Upper lobe of left lung (tissue), 6 donors: Measurements from ENCODE around the gene LZTS2. TPM values are rescaled to one million over a fixed set of nuclear protein-coding genes. Genes with fewer than 3 reads are reported as not detected.
A peak's percentile ranks its signal among the peaks of the same experiment; 100 is the strongest.

ENCODE experiments used
- ATAC-seq, 2 donors: fragments of 200-7000 bp; cut with Tn5 transposase; one replicate each; pipeline ENCODE4 v1.9.1; 2022; ENCODE audit warnings: mild to moderate bottlenecking in 2 of 2, moderate library complexity in 2 of 2; ENCODE audit not compliant: low FRiP score in 2 of 2
- DNase-seq, 2 donors: peaks; one replicate each; pipeline ENCODE4 v3.0.0-alpha.2; 2019 to 2020
- H3K27ac ChIP-seq, 4 donors: fragments of 200-600 bp; sonication (generic); one replicate each; pipeline ENCODE4 v1.5.1; 2016 to 2019
- H3K27me3 ChIP-seq, 4 donors: fragments of 200-600 bp; sonication (generic); one replicate each; pipeline ENCODE4 v1.5.1; 2017 to 2019
- H3K36me3 ChIP-seq, 4 donors: fragments of 200-600 bp; sonication (generic); one replicate each; pipeline ENCODE4 v1.5.1; 2016 to 2019
- H3K4me1 ChIP-seq, 4 donors: fragments of 200-600 bp; sonication (generic); one replicate each; pipeline ENCODE4 v1.5.1; 2018 to 2019
- H3K4me3 ChIP-seq, 4 donors: fragments of 200-600 bp; sonication (generic); one replicate each; pipeline ENCODE4 v1.5.1; 2017 to 2019; ENCODE audit warnings: mild to moderate bottlenecking in 2 of 4, moderate library complexity in 1 of 4
- H3K9me3 ChIP-seq, 4 donors: fragments of 200-600 bp; sonication (generic); one replicate each; pipeline ENCODE4 v1.5.1; 2018 to 2019
- EP300 ChIP-seq, 4 donors: sonication (generic); formaldehyde crosslinking; IDR thresholded peaks; one replicate each; pipeline ENCODE4 v1.5.1; 2017; ENCODE audit warnings: antibody characterized with exemption in 4 of 4, control low read depth in 2 of 4
- POLR2A ChIP-seq, 4 donors: fragments of 450-650 bp; IDR thresholded peaks; one replicate each; pipeline ENCODE4 v1.5.1; 2016 to 2017; ENCODE audit warnings: antibody characterized with exemption in 4 of 4, mild to moderate bottlenecking in 2 of 4
- POLR2AphosphoS5 ChIP-seq, 2 donors: sonication (generic); formaldehyde crosslinking; IDR thresholded peaks; one replicate each; pipeline ENCODE4 v1.5.1; 2017; ENCODE audit warnings: antibody characterized with exemption in 2 of 2
- WGBS, 2 donors: methylation state at CpG; one replicate each; pipeline ENCODE4 v1.1.5; 2017 to 2018; 5-methylcytosine and 5-hydroxymethylcytosine counted together
- total RNA-seq, 6 donors: library from RNA; depleted of rRNA in 4 of 6; stranded (reverse); fragments of >200 nt in 4 of 6; gene quantifications; one replicate each; pipeline versions ENCODE4 v1.1.0 to v1.2.1, GENCODE V29; 2016 to 2021
- TF ChIP-seq, protein P1 (sequence below), 6 experiments: fragments of 450-650 bp in 4 of 6; fragments of 200-600 bp in 2 of 6; sonication (generic) in 2 of 6; IDR thresholded peaks; one replicate each; pipeline ENCODE4 v1.5.1; 2016 to 2019; ENCODE audit warnings: antibody characterized with exemption in 6 of 6
- donor health status: DM: no; HTN: no; CAD: no; lungs with moderate emphysema.
- donor health status: DM: no; HTN: yes; CAD: no; lungs with severe emphysema.

Gene LZTS2
- total RNA-seq, 6 donors from 2014 or later: 42.5 to 105 (median 60.1) TPM

DNA sequence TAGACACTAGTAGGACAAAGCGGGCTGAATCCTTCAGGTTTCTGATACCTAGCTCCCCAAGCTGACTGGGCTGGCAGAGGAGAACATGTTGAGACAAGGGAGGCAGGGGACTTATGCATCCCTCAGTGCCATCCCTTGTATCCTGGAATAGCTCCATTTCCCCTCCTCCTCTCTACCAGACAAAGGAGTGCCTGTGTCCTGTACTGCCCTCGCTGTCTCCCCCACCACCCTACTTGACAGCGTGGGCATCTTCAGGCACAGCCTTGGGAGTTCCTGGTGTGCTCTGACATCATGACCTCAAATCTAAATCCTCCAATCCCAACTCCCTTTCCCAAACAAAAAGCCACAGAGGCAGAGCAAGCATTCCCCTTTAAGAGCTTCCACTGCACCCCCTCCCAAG, 40.5 kb downstream of the LZTS2 start:
- ATAC-seq (no peak), DNase-seq (no peak)
- H3K27me3 ChIP-seq: no peaks in the 10 kb centered on the region
- peaks cover 15 to 25% (median 18%) of the 10 kb centered on the region in 4 donors for H3K4me1 ChIP-seq
- H3K36me3 ChIP-seq: peaks cover 22 to 53% (median 41%) of the 10 kb centered on the region in 4 donors
- H3K4me3 ChIP-seq: no peak overlapping the region
- 97% methylated on average over 3 of the region's 3 CpGs for WGBS, 2 donors
- H3K9me3 ChIP-seq: no peaks in the 10 kb centered on the region
- no peak for TF ChIP-seq POLR2A (IDR thresholded peaks at IDR 0.05)
- no peak for TF ChIP-seq POLR2AphosphoS5 (IDR thresholded peaks at IDR 0.05)
- no peak for TF ChIP-seq EP300 (IDR thresholded peaks at IDR 0.05)
- TF ChIP-seq, protein P1, sequence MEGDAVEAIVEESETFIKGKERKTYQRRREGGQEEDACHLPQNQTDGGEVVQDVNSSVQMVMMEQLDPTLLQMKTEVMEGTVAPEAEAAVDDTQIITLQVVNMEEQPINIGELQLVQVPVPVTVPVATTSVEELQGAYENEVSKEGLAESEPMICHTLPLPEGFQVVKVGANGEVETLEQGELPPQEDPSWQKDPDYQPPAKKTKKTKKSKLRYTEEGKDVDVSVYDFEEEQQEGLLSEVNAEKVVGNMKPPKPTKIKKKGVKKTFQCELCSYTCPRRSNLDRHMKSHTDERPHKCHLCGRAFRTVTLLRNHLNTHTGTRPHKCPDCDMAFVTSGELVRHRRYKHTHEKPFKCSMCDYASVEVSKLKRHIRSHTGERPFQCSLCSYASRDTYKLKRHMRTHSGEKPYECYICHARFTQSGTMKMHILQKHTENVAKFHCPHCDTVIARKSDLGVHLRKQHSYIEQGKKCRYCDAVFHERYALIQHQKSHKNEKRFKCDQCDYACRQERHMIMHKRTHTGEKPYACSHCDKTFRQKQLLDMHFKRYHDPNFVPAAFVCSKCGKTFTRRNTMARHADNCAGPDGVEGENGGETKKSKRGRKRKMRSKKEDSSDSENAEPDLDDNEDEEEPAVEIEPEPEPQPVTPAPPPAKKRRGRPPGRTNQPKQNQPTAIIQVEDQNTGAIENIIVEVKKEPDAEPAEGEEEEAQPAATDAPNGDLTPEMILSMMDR (IDR thresholded peaks at IDR 0.05): no peak
- H3K27ac ChIP-seq: no peak overlapping the region

DNA sequence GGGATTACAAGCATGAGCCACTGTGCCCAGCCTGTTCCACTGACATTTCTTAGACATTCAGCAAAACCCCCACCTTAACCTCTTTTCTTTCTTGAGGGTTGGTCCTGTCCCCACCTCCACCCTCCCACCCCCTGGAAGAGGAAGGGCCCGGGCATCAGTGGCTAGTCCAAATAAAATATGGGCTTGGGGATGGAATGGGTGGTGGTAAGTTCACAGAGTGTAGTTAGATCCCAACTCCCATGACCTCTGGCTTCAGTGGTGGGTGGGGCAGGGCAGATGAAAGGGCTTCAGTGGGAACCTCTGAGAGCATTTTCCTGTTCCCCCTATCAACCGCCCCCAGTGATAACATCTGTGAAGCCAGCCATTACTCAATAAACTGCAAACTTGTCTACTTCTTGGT, 41.2 kb downstream of the LZTS2 start:
- DNase-seq: no peak
- Histone ChIP-seq H3K4me3 (no peak overlapping the region), H3K27me3 (no peaks in the 10 kb centered on the region), H3K36me3 (peaks cover 22 to 45% (median 34%) of the 10 kb centered on the region in 4 donors), H3K27ac (no peak overlapping the region), H3K4me1 (peaks cover 15 to 25% (median 18%) of the 10 kb centered on the region in 4 donors), H3K9me3 (no peaks in the 10 kb centered on the region)
- WGBS, 2 donors: 25 to 38% methylated on average over 2 of the region's 2 CpGs
- TF ChIP-seq POLR2A (IDR thresholded peaks at IDR 0.05): no peak
- TF ChIP-seq EP300 (IDR thresholded peaks at IDR 0.05): no peak
- no peak for TF ChIP-seq POLR2AphosphoS5 (IDR thresholded peaks at IDR 0.05)
- TF ChIP-seq, protein P1 (IDR thresholded peaks at IDR 0.05): no peak
- ATAC-seq: no peak

DNA sequence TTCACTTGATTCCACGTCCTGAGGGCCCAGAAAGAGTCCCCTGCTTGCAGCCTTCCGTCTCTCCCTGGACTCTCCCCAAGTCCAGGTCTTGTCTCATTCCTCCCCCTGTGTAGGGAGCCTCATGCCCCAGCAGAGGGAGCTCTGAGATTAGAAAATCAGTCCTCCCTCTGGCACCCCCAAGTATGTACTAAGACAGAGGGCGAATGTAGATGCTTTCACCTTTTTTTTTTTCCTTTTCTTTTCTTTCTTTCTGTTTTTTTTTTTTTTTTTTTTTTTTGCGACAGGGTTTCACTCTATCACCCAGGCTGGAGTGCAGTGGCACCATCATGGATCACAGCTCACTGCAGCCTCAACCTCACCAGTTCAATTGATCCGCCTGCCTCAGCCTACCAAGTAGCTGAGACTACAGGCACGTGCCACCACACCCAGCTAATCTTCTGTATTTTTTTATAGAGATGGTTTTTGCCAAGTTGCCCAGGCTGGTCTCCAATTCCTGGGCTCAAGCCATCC, 41.7 kb downstream of the LZTS2 start:
- no peaks in the 10 kb centered on the region for H3K9me3 ChIP-seq
- DNase-seq (peak in 1 of 2 donors; percentile 80), ATAC-seq (peak; percentile 84 to 87)
- WGBS, 2 donors: 18 to 20% methylated on average over 6 of the region's 6 CpGs
- TF ChIP-seq POLR2AphosphoS5 (IDR thresholded peaks at IDR 0.05) (no peak), EP300 (IDR thresholded peaks at IDR 0.05) (no peak)
- TF ChIP-seq, protein P1 (IDR thresholded peaks at IDR 0.05): peak; percentile 52 to 86 (median 73)
- no peaks in the 10 kb centered on the region for H3K27me3 ChIP-seq
- H3K4me3 ChIP-seq: no peak overlapping the region
- peaks cover 22 to 40% (median 29%) of the 10 kb centered on the region in 4 donors for H3K36me3 ChIP-seq
- H3K27ac ChIP-seq: peak overlapping the region in 1 of 4 donors; percentile 89
- H3K4me1 ChIP-seq: peaks cover 15 to 25% (median 18%) of the 10 kb centered on the region in 4 donors

DNA sequence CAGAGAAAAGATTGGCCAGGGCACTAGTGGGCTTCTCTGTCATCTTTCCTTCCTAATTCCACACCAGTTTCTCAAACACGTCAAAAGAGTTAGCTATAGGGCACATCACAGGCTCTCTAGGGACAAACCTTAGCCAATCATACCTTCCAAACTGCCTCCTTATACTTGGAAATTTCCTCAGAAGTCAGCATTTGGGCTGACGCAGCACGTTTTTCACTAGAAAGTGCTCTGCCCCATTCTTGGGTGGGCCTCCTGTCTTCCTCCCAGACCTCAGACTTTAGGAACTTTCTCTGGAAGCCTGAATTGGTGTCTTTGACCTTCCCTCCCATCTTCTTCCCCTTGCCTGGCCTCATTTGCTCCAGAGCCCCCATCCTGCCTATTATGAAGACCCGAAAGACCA, 42.5 kb downstream of the LZTS2 start:
- no peaks in the 10 kb centered on the region for H3K9me3 ChIP-seq
- 70 to 76% methylated on average over 4 of the region's 4 CpGs for WGBS, 2 donors
- peaks cover 15 to 32% (median 21%) of the 10 kb centered on the region in 4 donors for H3K36me3 ChIP-seq
- peak overlapping the region in 3 of 4 donors; percentile 45 to 59 (median 56) for H3K4me3 ChIP-seq
- no peak for DNase-seq
- H3K27ac ChIP-seq: peak overlapping the region; percentile 84 to 96 (median 87)
- H3K27me3 ChIP-seq: peaks cover 0 to 6% (median 0%) of the 10 kb centered on the region in 4 donors
- ATAC-seq: no peak
- H3K4me1 ChIP-seq: peaks cover 15 to 25% (median 18%) of the 10 kb centered on the region in 4 donors
- TF ChIP-seq POLR2A (IDR thresholded peaks at IDR 0.05): no peak
- TF ChIP-seq, protein P1 (IDR thresholded peaks at IDR 0.05): no peak
- no peak for TF ChIP-seq POLR2AphosphoS5 (IDR thresholded peaks at IDR 0.05)
- TF ChIP-seq EP300 (IDR thresholded peaks at IDR 0.05): no peak
